Activated T-helper 17 cell treated with anti-CD3 and anti-CD28 coated beads, Interleukin-2, amount 50 U/mL, for 72 hours (primary cell): ENCODE measurements around the gene AKR7A2. TPM values are rescaled to one million over a fixed set of nuclear protein-coding genes. Genes with fewer than 3 reads are reported as not detected.
A peak's percentile ranks its signal among the peaks of the same experiment; 100 is the strongest.

Experiments used
- ATAC-seq: fragments of 150-1000 bp; cut with Tn5 transposase; replicated peaks from 2 replicates; pipeline ENCODE4 v1.10.0; 2021; ENCODE audit warnings: mild to moderate bottlenecking, moderate library complexity
- H3K27ac Mint-ChIP-seq: one replicate; pipeline ENCODE4 v1.8.0; 2022; ENCODE audit warnings: mixed read lengths
- H3K27me3 Mint-ChIP-seq: one replicate; pipeline ENCODE4 v1.8.0; 2022; ENCODE audit warnings: mixed read lengths
- H3K36me3 Mint-ChIP-seq: one replicate; pipeline ENCODE4 v1.8.0; 2022; ENCODE audit warnings: low read depth, mild to moderate bottlenecking, mixed read lengths
- H3K4me1 Mint-ChIP-seq: one replicate; pipeline ENCODE4 v1.8.0; 2022; ENCODE audit warnings: mixed read lengths
- H3K4me3 Mint-ChIP-seq: one replicate; pipeline ENCODE4 v1.8.0; 2022; ENCODE audit warnings: mild to moderate bottlenecking, mixed read lengths
- H3K9me3 Mint-ChIP-seq: one replicate; pipeline ENCODE4 v1.8.0; 2022; ENCODE audit warnings: mixed read lengths
- total RNA-seq, 2 donors: library from RNA; stranded (reverse); gene quantifications; one replicate each; pipeline ENCODE4 v1.2.3, GENCODE V29; 2022

Gene AKR7A2
- total RNA-seq, 2 donors from 2014 or later, result 37.1 to 61.4 TPM

GRCh38 chr1:19348441-19349198 lies 36.7 kb upstream of the AKR7A2 start:
- Mint-ChIP-seq H3K9me3 (no peaks in the 10 kb centered on the region), H3K36me3 (peaks cover 79% of the 10 kb centered on the region), H3K4me3 (no peak overlapping the region), H3K27ac (peak overlapping the region; percentile 54), H3K4me1 (no peaks in the 10 kb centered on the region), H3K27me3 (no peaks in the 10 kb centered on the region)
- no peak for ATAC-seq

DNA sequence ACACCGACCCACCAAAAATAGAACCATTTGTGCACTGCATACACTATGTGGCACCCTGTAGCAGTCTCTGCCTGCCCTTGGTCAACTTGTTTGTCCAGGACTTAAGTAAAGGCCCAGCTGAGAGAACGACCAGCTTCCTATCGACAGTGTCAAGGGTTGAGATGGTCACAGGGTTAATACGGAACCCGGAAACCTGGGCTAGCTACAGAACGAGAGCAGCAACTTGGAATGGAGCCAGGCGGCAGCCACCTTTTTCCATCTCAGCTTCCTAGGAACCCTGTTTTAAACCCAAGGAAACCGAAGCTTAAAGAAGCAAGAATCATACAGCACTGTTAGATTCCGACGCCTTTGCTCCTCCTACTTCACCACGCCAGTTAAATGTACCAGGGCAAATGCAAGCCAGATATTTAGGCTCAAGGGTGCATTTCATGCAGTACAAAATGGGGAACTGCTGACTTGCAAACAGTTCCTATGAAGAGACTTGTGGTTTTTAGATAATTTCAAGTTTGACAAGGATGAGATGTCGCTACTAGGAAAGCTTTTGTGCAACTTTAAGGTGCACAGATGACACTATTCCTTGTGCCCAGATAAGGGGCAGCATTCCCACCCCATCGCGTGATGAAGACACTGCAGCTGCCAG lies 35.7 kb upstream of the AKR7A2 start:
- H3K36me3 Mint-ChIP-seq, result peaks cover 80% of the 10 kb centered on the region
- peak overlapping the region; percentile 54 for H3K27ac Mint-ChIP-seq

DNA sequence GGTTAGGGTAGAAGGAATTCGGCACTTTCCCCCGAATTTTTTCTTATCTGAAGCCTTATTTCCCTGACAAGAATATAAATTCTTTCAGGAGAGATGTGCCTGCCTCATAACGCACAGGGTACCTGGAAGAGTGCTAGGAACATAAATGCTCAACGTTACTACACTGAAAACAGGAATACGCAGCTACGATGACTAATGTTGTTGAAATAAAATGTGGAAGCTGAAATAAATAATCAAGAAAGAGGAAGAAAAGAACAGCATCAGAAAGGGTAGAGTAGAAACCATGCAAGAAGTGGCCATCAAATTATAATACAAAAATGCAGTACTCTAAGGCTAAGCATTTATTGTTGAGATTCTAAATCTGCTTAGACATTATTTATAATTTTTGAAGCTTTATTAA lies 34.1 kb upstream of the AKR7A2 start:
- Mint-ChIP-seq H3K27ac (no peak overlapping the region), H3K27me3 (no peaks in the 10 kb centered on the region), H3K4me3 (no peak overlapping the region), H3K36me3 (peaks cover 82% of the 10 kb centered on the region), H3K4me1 (peaks cover 3% of the 10 kb centered on the region), H3K9me3 (no peaks in the 10 kb centered on the region)
- no peak for ATAC-seq

More for the DNA sequence above, 35.7 kb upstream of the AKR7A2 start:
- ATAC-seq, result no peak
- no peaks in the 10 kb centered on the region for H3K4me1 Mint-ChIP-seq
- H3K4me3 Mint-ChIP-seq, result no peak overlapping the region
- no peaks in the 10 kb centered on the region for H3K27me3 Mint-ChIP-seq
- no peaks in the 10 kb centered on the region for H3K9me3 Mint-ChIP-seq

DNA sequence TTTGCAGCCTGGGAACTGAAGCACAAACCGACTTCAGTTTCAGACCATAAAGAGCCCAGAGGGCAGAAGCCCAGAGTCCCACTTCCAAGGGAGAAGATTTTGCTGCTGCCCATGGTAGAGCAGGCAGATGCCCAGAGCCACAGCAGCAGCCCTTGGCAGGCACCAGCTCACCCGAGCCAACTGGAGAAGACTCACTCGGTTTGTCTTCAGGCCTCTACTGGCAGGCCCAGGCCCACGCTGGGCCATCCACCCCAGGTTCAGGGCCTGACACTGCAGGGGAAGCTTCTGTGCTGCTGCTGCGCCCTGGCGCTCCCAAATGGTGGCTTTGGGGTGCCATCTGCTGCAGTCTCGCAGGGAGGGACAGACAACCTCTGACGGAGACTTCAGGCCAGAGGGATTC lies 33.4 kb upstream of the AKR7A2 start:
- no peaks in the 10 kb centered on the region for H3K27me3 Mint-ChIP-seq

DNA sequence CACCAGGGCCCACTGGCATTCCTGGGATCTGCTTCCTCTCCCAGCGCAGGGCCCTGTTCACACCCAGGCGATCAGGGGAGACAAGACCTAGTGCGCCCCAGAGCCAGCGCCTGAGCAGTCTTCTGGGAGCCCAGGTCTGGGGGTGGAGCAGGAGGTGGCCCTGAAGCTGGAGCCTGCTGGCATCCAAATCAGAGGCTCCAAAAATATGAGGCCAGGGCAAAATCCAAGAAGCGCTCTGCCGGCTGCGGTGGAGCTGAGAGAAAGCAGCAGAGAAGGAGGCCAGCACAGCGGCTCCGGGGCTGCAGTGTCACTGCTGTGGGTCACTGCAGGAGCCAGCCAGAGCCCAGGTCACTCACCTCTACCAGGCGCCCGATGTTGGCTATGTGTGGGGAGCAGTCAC lies 32.9 kb upstream of the AKR7A2 start:
- H3K4me1 Mint-ChIP-seq, result peaks cover 3% of the 10 kb centered on the region
- H3K9me3 Mint-ChIP-seq, result no peaks in the 10 kb centered on the region
- no peaks in the 10 kb centered on the region for H3K27me3 Mint-ChIP-seq
- H3K4me3 Mint-ChIP-seq, result no peak overlapping the region
- H3K27ac Mint-ChIP-seq, result no peak overlapping the region
- peaks cover 80% of the 10 kb centered on the region for H3K36me3 Mint-ChIP-seq
- no peak for ATAC-seq

More for the DNA sequence above, 33.4 kb upstream of the AKR7A2 start:
- ATAC-seq, result no peak
- no peaks in the 10 kb centered on the region for H3K9me3 Mint-ChIP-seq
- no peak overlapping the region for H3K4me3 Mint-ChIP-seq
- H3K36me3 Mint-ChIP-seq, result peaks cover 82% of the 10 kb centered on the region
- H3K27ac Mint-ChIP-seq, result no peak overlapping the region
- H3K4me1 Mint-ChIP-seq, result peaks cover 3% of the 10 kb centered on the region

- Mint-ChIP-seq H3K36me3 (peaks cover 79% of the 10 kb centered on the region), H3K27ac (no peak overlapping the region), H3K9me3 (no peaks in the 10 kb centered on the region), H3K4me3 (no peak overlapping the region), H3K4me1 (peaks cover 3% of the 10 kb centered on the region), H3K27me3 (no peaks in the 10 kb centered on the region)
- peak; percentile 55 for ATAC-seq
Observed at GRCh38 chr1:19344372-19344810, 32.4 kb upstream of the AKR7A2 start.

DNA sequence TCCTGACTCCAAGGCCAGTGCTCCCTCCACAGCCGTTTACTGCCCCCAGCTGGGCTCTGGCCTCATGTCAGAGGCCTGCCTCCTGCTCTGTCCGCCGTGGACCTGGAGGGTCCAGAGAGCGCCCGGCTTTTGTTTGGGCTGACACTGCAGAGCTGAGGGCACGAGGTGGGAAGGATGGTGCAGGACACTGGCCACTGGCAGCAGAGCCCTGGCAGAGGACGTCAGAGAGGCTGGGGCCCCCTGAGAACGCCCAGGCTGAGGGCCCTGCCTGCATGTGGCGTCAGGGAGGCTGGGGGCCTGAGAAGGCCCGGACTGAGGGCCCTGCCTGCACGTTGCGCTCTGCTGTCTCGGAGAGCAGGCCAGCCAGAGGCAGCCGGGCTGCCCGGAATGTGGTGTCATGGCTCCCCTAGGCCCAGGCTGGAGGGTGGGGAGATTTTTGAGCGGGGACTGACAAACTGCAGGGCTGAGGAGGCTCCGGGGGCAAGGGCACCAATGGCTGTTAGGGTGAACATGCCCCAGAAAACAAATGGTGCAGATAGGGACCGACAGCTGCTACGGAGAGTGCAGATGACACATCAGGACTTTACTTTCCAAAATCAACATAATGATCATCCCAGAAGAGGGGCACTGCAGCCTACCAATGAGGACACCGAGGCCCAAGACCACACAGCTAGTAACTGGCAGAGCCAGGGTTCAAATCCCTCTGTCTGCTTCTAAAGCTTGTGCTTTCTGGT lies 31.8 kb upstream of the AKR7A2 start:
- Mint-ChIP-seq H3K9me3 (no peaks in the 10 kb centered on the region), H3K4me1 (peaks cover 3% of the 10 kb centered on the region), H3K27me3 (no peaks in the 10 kb centered on the region), H3K27ac (no peak overlapping the region), H3K36me3 (peaks cover 81% of the 10 kb centered on the region), H3K4me3 (no peak overlapping the region)
- no peak for ATAC-seq

- Mint-ChIP-seq H3K27me3 (no peaks in the 10 kb centered on the region), H3K27ac (no peak overlapping the region), H3K4me3 (no peak overlapping the region), H3K36me3 (peaks cover 81% of the 10 kb centered on the region), H3K9me3 (no peaks in the 10 kb centered on the region), H3K4me1 (peaks cover 3% of the 10 kb centered on the region)
- no peak for ATAC-seq
Observed at GRCh38 chr1:19342894-19343616, 31.1 kb upstream of the AKR7A2 start.

- Mint-ChIP-seq H3K9me3 (no peaks in the 10 kb centered on the region), H3K27me3 (no peaks in the 10 kb centered on the region), H3K4me3 (no peak overlapping the region), H3K27ac (no peak overlapping the region), H3K4me1 (peaks cover 8% of the 10 kb centered on the region), H3K36me3 (peaks cover 83% of the 10 kb centered on the region)
- no peak for ATAC-seq
Observed at GRCh38 chr1:19342062-19342750, 30.3 kb upstream of the AKR7A2 start.

GRCh38 chr1:19341201-19342061 lies 29.5 kb upstream of the AKR7A2 start:
- Mint-ChIP-seq H3K9me3 (no peaks in the 10 kb centered on the region), H3K27ac (peak overlapping the region; percentile 33), H3K36me3 (peaks cover 81% of the 10 kb centered on the region), H3K4me1 (peaks cover 16% of the 10 kb centered on the region), H3K27me3 (no peaks in the 10 kb centered on the region), H3K4me3 (no peak overlapping the region)
- peak; percentile 64 for ATAC-seq

GRCh38 chr1:19340387-19340937 lies 28.5 kb upstream of the AKR7A2 start:
- H3K36me3 Mint-ChIP-seq, result peaks cover 72% of the 10 kb centered on the region
- H3K27me3 Mint-ChIP-seq, result no peaks in the 10 kb centered on the region
- no peaks in the 10 kb centered on the region for H3K9me3 Mint-ChIP-seq
- H3K4me1 Mint-ChIP-seq, result peaks cover 20% of the 10 kb centered on the region
- no peak for ATAC-seq
- peak overlapping the region; percentile 33 for H3K27ac Mint-ChIP-seq
- no peak overlapping the region for H3K4me3 Mint-ChIP-seq

- no peak for ATAC-seq
- no peak overlapping the region for H3K27ac Mint-ChIP-seq
- H3K4me3 Mint-ChIP-seq, result no peak overlapping the region
- peaks cover 63% of the 10 kb centered on the region for H3K36me3 Mint-ChIP-seq
- H3K9me3 Mint-ChIP-seq, result no peaks in the 10 kb centered on the region
- H3K4me1 Mint-ChIP-seq, result peaks cover 20% of the 10 kb centered on the region
- no peaks in the 10 kb centered on the region for H3K27me3 Mint-ChIP-seq
Observed at GRCh38 chr1:19339214-19339861, 27.4 kb upstream of the AKR7A2 start.
